Measurements from ENCODE around the gene FKRP. TPM values are rescaled to one million over a fixed set of nuclear protein-coding genes. Genes with fewer than 3 reads are reported as not detected.

Gene FKRP
- total RNA-seq, 2 experiments from 2014 or later = 16.9 to 20.5 TPM

DNA sequence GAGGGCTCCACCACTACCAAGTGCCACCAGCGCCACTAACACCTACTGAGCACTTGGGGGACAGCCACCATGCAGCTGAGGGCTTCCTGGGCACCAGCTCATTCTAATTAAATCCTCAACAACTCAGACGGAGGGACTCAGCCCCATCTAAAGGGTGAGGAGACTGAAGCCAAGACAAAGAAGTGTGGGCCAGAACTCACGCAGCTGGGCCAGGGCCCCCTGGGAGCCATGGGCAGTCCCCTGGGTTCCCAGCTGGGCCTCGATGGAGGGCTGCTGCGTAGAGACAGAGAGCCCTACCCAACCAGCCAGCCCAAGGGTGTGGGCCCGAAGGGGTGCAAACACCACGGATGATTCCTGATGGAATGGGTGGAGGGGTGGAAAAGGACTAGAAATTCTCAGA, 16.2 kb upstream of the FKRP start:
- H3K4me3 Mint-ChIP-seq = no peak overlapping the region
- no peaks in the 10 kb centered on the region for H3K27me3 Mint-ChIP-seq
- ChIA-PET POLR2A (no interaction called here), CTCF (interaction anchor here (0.6 to 4.3 kb wide), 9 partner anchors 10 to 102 kb away, joined by 3 to 36 read pairs (median 5); partner anchors contain the start of genes DACT3 and PRKD2)
- H3K9me3 Mint-ChIP-seq = no peaks in the 10 kb centered on the region
- no peak overlapping the region for H3K27ac Mint-ChIP-seq
- H3K4me1 Mint-ChIP-seq = peaks cover 22% of the 10 kb centered on the region
- H3K36me3 Mint-ChIP-seq (ENCODE audit: low read depth) = peaks cover 46% of the 10 kb centered on the region
- no peak for DNase-seq

DNA sequence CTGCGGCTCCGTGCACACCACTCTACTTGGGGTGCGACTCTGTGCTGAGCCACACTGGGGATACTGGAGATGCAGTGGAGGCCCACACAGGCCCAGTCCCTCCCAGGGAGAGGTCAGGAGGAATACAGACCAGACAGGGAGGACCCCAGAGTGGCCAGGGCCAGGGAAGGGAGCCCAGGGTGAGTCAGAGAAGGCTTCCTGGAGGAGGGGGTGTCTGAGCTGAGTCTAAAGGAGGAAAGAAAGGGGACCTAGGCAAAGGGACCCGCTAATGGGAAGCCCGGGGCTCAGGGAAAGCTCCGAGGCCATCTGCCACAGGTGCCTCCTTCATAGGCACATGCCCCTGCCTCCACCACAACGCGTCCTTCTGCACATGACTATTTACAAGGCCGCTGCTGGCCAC, 15.7 kb upstream of the FKRP start:
- Mint-ChIP-seq H3K4me3 (no peak overlapping the region), H3K4me1 (peaks cover 22% of the 10 kb centered on the region), H3K27ac (no peak overlapping the region), H3K9me3 (no peaks in the 10 kb centered on the region), H3K36me3 (ENCODE audit: low read depth) (peaks cover 46% of the 10 kb centered on the region), H3K27me3 (no peaks in the 10 kb centered on the region)
- ChIA-PET CTCF (interaction anchor here (1.0 to 4.3 kb wide), 6 partner anchors 11 to 69 kb away, joined by 3 to 36 read pairs (median 8); partner anchors contain the start of genes DACT3 and PRKD2), POLR2A (no interaction called here)
- DNase-seq = no peak

DNA sequence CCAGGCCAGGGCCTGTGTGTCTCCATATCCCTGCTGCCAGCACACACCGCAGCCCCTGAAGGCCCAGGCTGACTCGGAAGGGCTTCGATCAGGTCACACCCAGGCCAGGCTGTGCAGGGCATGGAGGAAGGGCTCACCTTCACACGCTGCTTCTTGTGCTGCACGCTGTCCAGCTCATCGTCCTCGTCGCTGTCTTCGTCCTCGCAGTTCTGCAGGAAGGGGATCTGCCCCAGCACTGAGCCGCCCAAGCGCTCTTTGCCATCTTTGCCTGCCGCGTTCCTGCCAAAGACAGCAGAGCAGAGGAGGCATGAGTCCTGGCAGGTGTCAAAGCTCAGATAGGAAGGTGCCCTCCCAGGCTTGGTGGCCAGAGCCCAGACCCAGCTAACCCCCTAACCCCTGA, 15.3 kb upstream of the FKRP start:
- H3K27ac Mint-ChIP-seq = no peak overlapping the region
- peaks cover 22% of the 10 kb centered on the region for H3K4me1 Mint-ChIP-seq
- no peak overlapping the region for H3K4me3 Mint-ChIP-seq
- no peaks in the 10 kb centered on the region for H3K9me3 Mint-ChIP-seq
- ChIA-PET CTCF (interaction anchor here (1.0 to 4.3 kb wide), 4 partner anchors 11 to 69 kb away, joined by 3 to 36 read pairs (median 12); partner anchors contain the start of genes DACT3 and PRKD2), POLR2A (no interaction called here)
- H3K27me3 Mint-ChIP-seq = no peaks in the 10 kb centered on the region
- H3K36me3 Mint-ChIP-seq (ENCODE audit: low read depth) = peaks cover 46% of the 10 kb centered on the region
- DNase-seq = no peak

DNA sequence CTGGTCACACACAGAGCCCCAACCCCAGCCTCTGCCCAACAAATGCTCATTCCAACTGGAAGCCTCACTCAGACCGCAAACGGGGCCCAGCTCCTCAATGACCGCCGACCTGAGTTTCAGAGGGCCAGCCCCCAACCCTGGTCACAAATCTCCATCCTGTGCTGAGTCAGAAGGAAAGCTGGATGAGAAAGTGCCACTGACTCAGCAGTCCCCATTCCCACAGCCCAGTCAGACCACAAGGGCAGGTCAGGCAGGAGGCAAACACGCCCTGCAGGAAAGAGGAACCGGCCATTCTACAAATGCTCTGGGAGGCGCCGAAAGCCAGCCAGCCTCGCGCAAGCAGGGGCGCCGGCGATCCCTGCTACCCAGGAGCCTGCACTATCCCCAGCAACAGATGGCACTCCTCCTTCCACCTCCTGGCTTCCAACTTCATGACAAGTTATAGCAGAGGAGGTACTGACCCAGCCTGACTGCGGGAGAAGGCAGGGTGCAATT, 14.8 kb upstream of the FKRP start:
- Mint-ChIP-seq H3K36me3 (ENCODE audit: low read depth) (peaks cover 42% of the 10 kb centered on the region), H3K27me3 (no peaks in the 10 kb centered on the region), H3K27ac (no peak overlapping the region), H3K9me3 (no peaks in the 10 kb centered on the region), H3K4me1 (peaks cover 22% of the 10 kb centered on the region), H3K4me3 (no peak overlapping the region)
- no peak for DNase-seq
- ChIA-PET CTCF (interaction anchor here (2.1 to 4.3 kb wide), 3 partner anchors 11 to 26 kb away, joined by 5 to 36 read pairs (median 20); partner anchors contain the start of gene PRKD2), POLR2A (no interaction called here)

DNA sequence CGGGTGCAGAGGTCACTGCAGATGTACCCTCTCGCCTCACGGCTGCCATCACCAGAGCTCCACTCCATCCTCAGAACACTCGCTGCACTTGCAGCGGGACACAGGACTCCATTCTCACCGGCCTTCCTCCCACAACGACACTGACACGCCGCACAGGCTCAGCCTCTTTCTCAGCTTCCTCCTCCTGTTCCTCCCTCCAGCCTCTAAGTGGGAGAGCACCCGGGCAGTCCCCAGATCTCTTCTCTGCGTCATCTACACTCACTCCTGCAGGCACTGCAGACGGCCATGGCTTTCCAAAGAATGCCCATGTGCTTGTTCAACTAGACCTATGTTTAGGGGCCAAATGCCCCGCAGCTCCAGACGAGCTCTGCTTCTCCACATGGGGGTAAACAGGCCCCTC, 14.3 kb upstream of the FKRP start:
- DNase-seq = no peak
- Mint-ChIP-seq H3K27me3 (no peaks in the 10 kb centered on the region), H3K9me3 (no peaks in the 10 kb centered on the region), H3K36me3 (ENCODE audit: low read depth) (peaks cover 38% of the 10 kb centered on the region), H3K27ac (peak overlapping the region; percentile 56), H3K4me1 (peaks cover 22% of the 10 kb centered on the region), H3K4me3 (no peak overlapping the region)
- ChIA-PET CTCF (interaction anchor here (2.1 to 4.3 kb wide), 2 partner anchors 10 to 27 kb away, joined by 5 to 36 read pairs; no protein-coding TSS in a partner anchor), POLR2A (no interaction called here)

DNA sequence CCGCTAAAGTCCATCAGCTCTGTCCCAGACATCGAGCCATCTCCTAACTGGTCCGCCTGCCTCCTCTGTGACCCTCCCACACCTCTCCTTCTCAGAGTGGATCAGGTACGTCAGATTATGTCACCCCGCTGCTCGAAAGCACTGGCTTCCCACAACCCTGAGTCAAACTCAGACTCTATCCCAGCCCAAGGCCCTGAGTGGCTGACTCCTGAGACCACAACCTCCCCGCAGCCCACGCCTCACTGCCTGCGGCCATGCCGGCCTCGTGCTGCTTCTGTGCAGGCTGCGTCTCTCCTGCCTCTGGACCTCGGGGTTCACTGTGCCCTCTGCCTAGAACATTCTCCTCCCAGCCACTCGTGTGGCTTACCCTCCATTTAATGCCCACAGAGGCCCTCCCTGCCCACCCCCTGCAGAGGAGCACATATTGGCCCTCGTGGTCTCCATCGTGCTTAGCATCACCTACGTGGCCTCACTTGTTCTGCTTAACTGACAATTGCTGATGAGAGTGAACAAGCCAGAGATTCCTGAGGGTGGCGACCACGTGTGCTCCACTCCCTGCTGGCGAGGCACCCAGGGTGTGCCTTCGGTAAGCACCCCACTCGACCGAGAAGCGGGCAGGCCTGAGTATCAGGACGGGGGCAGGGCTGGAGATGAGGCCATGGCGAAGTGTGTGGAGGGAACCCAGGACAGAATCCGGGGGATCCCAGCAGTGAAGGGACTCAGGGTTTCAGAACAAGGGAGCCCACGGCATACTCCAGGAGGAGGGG, 13.5 kb upstream of the FKRP start:
- ChIA-PET POLR2A (no interaction called here), CTCF (interaction anchor here (2.1 kb wide), 1 partner anchor 9 kb away, joined by 5 read pairs; no protein-coding TSS in a partner anchor)
- Mint-ChIP-seq H3K9me3 (no peaks in the 10 kb centered on the region), H3K4me3 (no peak overlapping the region), H3K27me3 (no peaks in the 10 kb centered on the region), H3K4me1 (peaks cover 22% of the 10 kb centered on the region), H3K36me3 (ENCODE audit: low read depth) (peaks cover 37% of the 10 kb centered on the region), H3K27ac (no peak overlapping the region)
- no peak for DNase-seq

DNA sequence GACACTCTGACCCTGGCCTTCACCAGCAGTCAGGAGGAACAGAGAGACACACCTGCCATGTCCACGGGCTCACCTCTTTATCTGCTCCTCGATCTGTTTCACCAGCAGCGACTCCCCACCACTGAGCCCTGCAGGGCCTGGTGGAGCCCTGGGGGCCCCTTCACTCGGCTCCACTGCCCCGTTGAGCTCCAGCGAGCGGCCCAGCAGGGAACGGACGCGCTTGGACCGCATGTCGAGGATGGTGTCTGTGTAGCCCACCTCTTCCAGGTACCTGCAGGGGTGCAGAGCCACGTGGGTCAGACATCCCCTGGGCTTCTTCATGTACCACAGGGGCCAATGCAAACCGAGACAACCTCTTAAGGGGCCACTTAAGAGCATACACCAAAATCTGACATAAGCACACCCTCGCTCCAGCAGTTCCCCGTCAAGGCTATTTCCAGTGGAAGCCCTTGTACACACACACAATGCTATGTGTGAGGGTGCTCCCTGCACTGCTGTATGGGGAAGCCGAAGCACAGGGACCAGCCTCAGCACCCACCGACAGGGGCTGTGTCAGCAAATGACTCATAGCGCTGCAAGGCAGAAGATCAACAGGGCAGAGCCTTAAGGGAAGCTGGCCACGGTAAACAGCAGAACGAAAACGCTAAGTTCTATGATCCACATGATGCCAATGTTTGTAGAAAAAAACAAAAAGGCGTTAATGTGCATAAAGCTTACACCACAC, 12.7 kb upstream of the FKRP start:
- CTCF ChIA-PET = interaction anchor here (1.0 kb wide), 1 partner anchor 29 kb away, joined by 3 read pairs; no protein-coding TSS in a partner anchor
- Mint-ChIP-seq H3K36me3 (ENCODE audit: low read depth) (peaks cover 40% of the 10 kb centered on the region), H3K9me3 (no peaks in the 10 kb centered on the region), H3K27ac (no peak overlapping the region), H3K4me3 (no peak overlapping the region), H3K4me1 (peaks cover 21% of the 10 kb centered on the region), H3K27me3 (no peaks in the 10 kb centered on the region)
- POLR2A ChIA-PET = no interaction called here
- DNase-seq = no peak

DNA sequence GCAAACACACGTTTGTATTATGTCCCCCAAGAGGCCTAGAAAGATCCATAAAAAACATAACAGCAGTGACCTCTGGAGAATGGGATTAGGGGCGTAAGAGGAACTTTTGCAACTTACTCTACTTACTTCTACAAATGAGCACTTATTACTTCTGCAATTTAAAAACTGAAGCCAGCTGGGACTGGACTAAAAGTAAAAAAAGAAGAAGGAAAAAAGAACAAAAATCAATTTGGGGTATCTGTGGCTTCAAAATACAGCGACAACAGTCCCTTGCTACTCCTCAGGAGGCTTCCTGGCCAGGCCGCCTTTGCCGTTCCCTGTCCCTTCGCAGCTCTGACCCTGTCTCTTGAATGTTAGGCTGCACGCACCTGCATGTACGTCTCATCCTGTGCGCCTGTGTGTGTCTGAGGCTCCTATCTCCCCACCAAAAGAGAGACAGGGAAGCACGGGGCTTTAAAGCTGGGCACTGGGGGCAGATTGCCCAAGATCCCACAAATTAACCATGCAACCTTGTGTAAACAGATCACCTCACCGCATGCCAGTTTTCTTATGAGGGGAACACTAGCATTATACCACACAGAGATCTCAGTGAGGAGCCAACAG, 12.1 kb upstream of the FKRP start:
- Mint-ChIP-seq H3K27ac (no peak overlapping the region), H3K27me3 (no peaks in the 10 kb centered on the region), H3K4me3 (no peak overlapping the region), H3K36me3 (ENCODE audit: low read depth) (peaks cover 35% of the 10 kb centered on the region), H3K4me1 (peaks cover 16% of the 10 kb centered on the region), H3K9me3 (no peaks in the 10 kb centered on the region)
- ChIA-PET CTCF (interaction anchor here (1.0 kb wide), 1 partner anchor 29 kb away, joined by 3 read pairs; no protein-coding TSS in a partner anchor), POLR2A (no interaction called here)
- no peak for DNase-seq

DNA sequence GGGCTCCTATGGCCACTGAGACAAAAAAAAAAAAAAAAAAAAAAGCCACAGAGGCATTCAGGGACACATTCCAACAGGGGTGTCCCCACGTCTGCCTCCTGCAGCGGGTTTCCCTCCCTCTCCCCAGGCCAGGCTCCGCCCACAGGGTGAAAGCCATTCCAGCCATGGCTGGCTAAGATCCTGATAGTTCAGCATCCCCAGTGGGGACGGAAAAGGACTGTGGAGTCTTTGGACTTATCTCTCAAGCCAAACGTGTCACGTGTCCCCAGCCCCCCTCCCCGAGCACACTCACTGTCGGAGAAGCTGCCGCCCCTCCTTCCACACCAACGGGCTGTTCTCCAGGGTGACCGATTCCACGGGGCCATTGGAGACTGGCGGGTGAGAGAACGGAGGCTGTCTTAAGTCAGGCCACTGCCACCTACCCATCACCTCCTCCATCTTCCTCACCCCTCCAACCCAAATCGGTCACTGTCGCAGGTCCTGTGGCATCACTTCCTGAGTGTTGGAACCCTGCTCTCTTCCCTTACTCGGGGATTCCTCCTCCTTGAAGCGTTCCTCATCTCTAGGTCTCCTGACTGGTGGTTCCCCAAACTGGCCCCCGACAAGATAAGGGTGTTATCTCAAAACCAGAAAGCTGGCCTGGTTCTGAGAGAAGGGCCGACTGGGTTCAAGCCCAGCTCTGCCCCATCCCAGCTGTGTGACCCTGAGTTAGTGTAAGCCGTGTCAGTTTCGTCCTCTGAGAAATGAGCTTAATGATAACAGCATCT, 9.1 kb upstream of the FKRP start:
- Mint-ChIP-seq H3K4me1 (peaks cover 13% of the 10 kb centered on the region), H3K27me3 (no peaks in the 10 kb centered on the region), H3K9me3 (no peaks in the 10 kb centered on the region), H3K36me3 (ENCODE audit: low read depth) (peaks cover 23% of the 10 kb centered on the region), H3K27ac (no peak overlapping the region), H3K4me3 (no peak overlapping the region)
- ChIA-PET POLR2A (no interaction called here), CTCF (interaction anchor here (0.7 to 1.0 kb wide), 2 partner anchors 9 to 35 kb away, joined by 3 to 4 read pairs; no protein-coding TSS in a partner anchor)
- no peak for DNase-seq

DNA sequence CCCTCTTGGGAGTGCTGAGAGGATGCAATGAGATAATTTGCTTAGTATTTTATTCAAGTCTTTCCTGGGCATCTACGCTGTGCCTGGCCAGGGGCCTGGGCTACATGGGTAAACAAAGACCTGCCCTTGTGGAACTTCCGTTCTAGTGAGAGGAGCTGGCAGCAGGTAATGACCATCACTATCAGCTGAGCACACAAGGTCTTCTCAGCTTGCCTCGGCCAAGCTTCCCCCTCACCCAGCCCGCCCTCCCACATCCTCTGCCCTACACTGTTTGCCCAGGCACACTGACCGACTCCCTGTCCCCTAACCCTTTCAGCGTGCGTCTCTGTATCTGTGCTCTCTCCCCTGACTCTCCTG, 8.6 kb upstream of the FKRP start:
- no peak for DNase-seq
- Mint-ChIP-seq H3K4me1 (peaks cover 13% of the 10 kb centered on the region), H3K9me3 (no peaks in the 10 kb centered on the region), H3K27me3 (no peaks in the 10 kb centered on the region), H3K27ac (no peak overlapping the region), H3K36me3 (ENCODE audit: low read depth) (peaks cover 23% of the 10 kb centered on the region), H3K4me3 (no peak overlapping the region)
- POLR2A ChIA-PET = no interaction called here
- CTCF ChIA-PET = interaction anchor here (0.7 to 1.0 kb wide), 2 partner anchors 9 to 35 kb away, joined by 3 to 4 read pairs; no protein-coding TSS in a partner anchor

DNA sequence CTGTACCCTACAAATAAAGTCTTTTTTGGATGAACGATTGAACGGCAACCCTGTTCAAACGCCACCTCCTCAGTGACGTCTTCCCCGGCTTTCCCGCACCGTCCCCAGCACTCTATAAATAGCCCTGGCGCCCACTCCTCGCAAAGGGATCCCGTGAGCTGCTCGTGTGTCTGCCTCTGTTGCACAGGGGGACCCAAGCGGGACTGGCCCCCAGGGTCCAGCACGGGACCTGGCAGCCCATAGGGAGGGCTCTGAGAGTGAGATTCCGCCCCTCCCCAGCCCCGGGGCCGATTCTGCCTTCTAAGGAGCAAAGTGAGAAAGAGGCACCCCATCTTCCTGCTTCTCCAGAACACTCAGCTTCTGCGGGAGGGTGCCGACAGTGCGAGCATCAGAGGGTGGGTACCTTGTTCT, 8.1 kb upstream of the FKRP start:
- H3K27ac Mint-ChIP-seq = no peak overlapping the region
- H3K4me1 Mint-ChIP-seq = peaks cover 15% of the 10 kb centered on the region
- peaks cover 23% of the 10 kb centered on the region for H3K36me3 Mint-ChIP-seq (ENCODE audit: low read depth)
- H3K27me3 Mint-ChIP-seq = no peaks in the 10 kb centered on the region
- ChIA-PET POLR2A (no interaction called here), CTCF (interaction anchor here (0.6 to 1.4 kb wide), 3 partner anchors 9 to 89 kb away, joined by 3 to 4 read pairs (median 3); no protein-coding TSS in a partner anchor)
- no peak overlapping the region for H3K4me3 Mint-ChIP-seq
- H3K9me3 Mint-ChIP-seq = no peaks in the 10 kb centered on the region
- no peak for DNase-seq

DNA sequence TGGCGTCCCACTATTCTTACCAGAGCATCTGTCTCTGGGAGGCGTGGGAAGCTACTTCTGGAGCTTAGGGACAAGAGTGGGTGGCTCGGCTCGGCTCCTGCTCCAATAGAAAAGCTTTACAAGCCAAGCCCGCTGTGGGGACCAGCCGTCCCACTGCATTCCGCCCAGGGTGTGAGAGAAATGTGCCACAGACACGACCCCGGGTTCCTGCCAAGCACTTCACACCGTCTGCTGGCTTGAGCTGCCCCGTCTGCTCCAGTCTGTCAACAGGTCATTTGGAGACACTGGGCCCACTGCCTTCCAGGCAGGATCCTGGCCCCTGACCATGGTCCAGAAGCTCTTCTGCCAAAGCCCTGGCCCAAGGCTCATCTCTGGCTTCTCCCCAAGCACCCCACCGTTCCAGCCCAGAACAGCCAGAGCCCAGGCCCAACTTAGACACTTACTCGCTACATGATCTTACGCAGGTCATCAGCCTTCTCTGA, 6.5 kb upstream of the FKRP start:
- ChIA-PET POLR2A (no interaction called here), CTCF (interaction anchor here (0.6 kb wide), 2 partner anchors 14 to 97 kb away, joined by 3 read pairs; no protein-coding TSS in a partner anchor)
- no peak for DNase-seq
- peaks cover 20% of the 10 kb centered on the region for H3K36me3 Mint-ChIP-seq (ENCODE audit: low read depth)
- H3K9me3 Mint-ChIP-seq = no peaks in the 10 kb centered on the region
- no peaks in the 10 kb centered on the region for H3K27me3 Mint-ChIP-seq
- no peak overlapping the region for H3K27ac Mint-ChIP-seq
- peaks cover 28% of the 10 kb centered on the region for H3K4me1 Mint-ChIP-seq
- no peak overlapping the region for H3K4me3 Mint-ChIP-seq
